Measurements from ENCODE around the gene PRR7. TPM values are rescaled to one million over a fixed set of nuclear protein-coding genes. Genes with fewer than 3 reads are reported as not detected.
A peak's percentile ranks its signal among the peaks of the same experiment; 100 is the strongest.

PRR7 gene
- total RNA-seq, 1 experiment from 2014 or later, result 4.7 TPM

- Mint-ChIP-seq H3K27ac (ENCODE audit: unreplicated experiment) (peak overlapping the region; percentile 95), H3K9me3 (ENCODE audit: unreplicated experiment) (no peaks in the 10 kb centered on the region), H3K4me1 (ENCODE audit: low read depth, unreplicated experiment) (peaks cover 24% of the 10 kb centered on the region), H3K27me3 (ENCODE audit: insufficient read depth, unreplicated experiment) (no peaks in the 10 kb centered on the region), H3K4me3 (ENCODE audit: unreplicated experiment) (no peak overlapping the region), H3K36me3 (ENCODE audit: insufficient read depth, unreplicated experiment) (peaks cover 24% of the 10 kb centered on the region)
- CTCF ChIA-PET, result interaction anchor here (0.9 to 1.0 kb wide), 2 partner anchors 19 to 22 kb away, joined by 3 read pairs; partner anchors contain the start of gene PDLIM7
- H3K36me3 ChIP-seq (ENCODE audit: control insufficient read depth, insufficient read depth, low read length), result no peaks in the 10 kb centered on the region
- H3K4me3 ChIP-seq (ENCODE audit: low read depth, low read length), result no peak overlapping the region
- intact Hi-C loops (cut with micrococcal nuclease; ENCODE audit: unreplicated experiment), result no loop called here
- H3K9me3 ChIP-seq, result no peaks in the 10 kb centered on the region
- no peaks in the 10 kb centered on the region for H3K27me3 ChIP-seq (replicated peaks; ENCODE audit: control insufficient read depth, insufficient read depth, low read length)
- no TSS peak for BruUV-seq (replicated peaks)
- no peak for DNase-seq
- POLR2A ChIA-PET, result interaction anchor here (2.4 kb wide), 1 partner anchor 18 kb away, joined by 8 read pairs; the partner anchor contains the start of gene PDLIM7
- TF ChIP-seq CTCF (IDR thresholded peaks at IDR 0.05; ENCODE audit: insufficient read depth in 1 of 2, low read depth in 1 of 2, low read length in 1 of 2, severe bottlenecking in 1 of 2, unreplicated experiment in 1 of 2), result no peak
- peaks cover 3% of the 10 kb centered on the region for H3K4me1 ChIP-seq
These were observed 32.4 kb downstream of the PRR7 start for GRCh38 chr5:177478711-177479646.

GRCh38 chr5:177479774-177480173 is 33.2 kb downstream of the PRR7 start:
- no peaks in the 10 kb centered on the region for H3K9me3 Mint-ChIP-seq (ENCODE audit: unreplicated experiment)
- CTCF ChIA-PET, result interaction anchor here (1.0 kb wide), 1 partner anchor 18 kb away, joined by 3 read pairs; the partner anchor contains the start of gene PDLIM7
- Histone ChIP-seq H3K9me3 (no peaks in the 10 kb centered on the region), H3K36me3 (ENCODE audit: control insufficient read depth, insufficient read depth, low read length) (no peaks in the 10 kb centered on the region), H3K4me1 (no peaks in the 10 kb centered on the region), H3K27me3 (replicated peaks; ENCODE audit: control insufficient read depth, insufficient read depth, low read length) (no peaks in the 10 kb centered on the region), H3K4me3 (ENCODE audit: low read depth, low read length) (no peak overlapping the region)
- H3K4me3 Mint-ChIP-seq (ENCODE audit: unreplicated experiment), result no peak overlapping the region
- H3K36me3 Mint-ChIP-seq (ENCODE audit: insufficient read depth, unreplicated experiment), result peaks cover 32% of the 10 kb centered on the region
- POLR2A ChIA-PET, result no interaction called here
- no peak for TF ChIP-seq CTCF (IDR thresholded peaks at IDR 0.05; ENCODE audit: insufficient read depth in 1 of 2, low read depth in 1 of 2, low read length in 1 of 2, severe bottlenecking in 1 of 2, unreplicated experiment in 1 of 2)
- H3K27me3 Mint-ChIP-seq (ENCODE audit: insufficient read depth, unreplicated experiment), result no peaks in the 10 kb centered on the region
- H3K4me1 Mint-ChIP-seq (ENCODE audit: low read depth, unreplicated experiment), result peaks cover 23% of the 10 kb centered on the region
- intact Hi-C loops (cut with micrococcal nuclease; ENCODE audit: unreplicated experiment), result no loop called here
- no peak for DNase-seq
- no TSS peak for BruUV-seq (replicated peaks)
- peak overlapping the region; percentile 95 for H3K27ac Mint-ChIP-seq (ENCODE audit: unreplicated experiment)

GRCh38 chr5:177482359-177482795 is 35.8 kb downstream of the PRR7 start:
- Mint-ChIP-seq H3K9me3 (ENCODE audit: unreplicated experiment) (no peaks in the 10 kb centered on the region), H3K4me3 (ENCODE audit: unreplicated experiment) (no peak overlapping the region), H3K27ac (ENCODE audit: unreplicated experiment) (no peak overlapping the region), H3K27me3 (ENCODE audit: insufficient read depth, unreplicated experiment) (no peaks in the 10 kb centered on the region), H3K4me1 (ENCODE audit: low read depth, unreplicated experiment) (peaks cover 16% of the 10 kb centered on the region), H3K36me3 (ENCODE audit: insufficient read depth, unreplicated experiment) (peaks cover 38% of the 10 kb centered on the region)
- ChIA-PET CTCF (no interaction called here), POLR2A (no interaction called here)
- BruUV-seq (replicated peaks), result no TSS peak
- DNase-seq, result no peak
- no peaks in the 10 kb centered on the region for H3K9me3 ChIP-seq
- intact Hi-C loops (cut with micrococcal nuclease; ENCODE audit: unreplicated experiment), result no loop called here
- H3K4me3 ChIP-seq (ENCODE audit: low read depth, low read length), result no peak overlapping the region
- no peaks in the 10 kb centered on the region for H3K4me1 ChIP-seq
- TF ChIP-seq CTCF (IDR thresholded peaks at IDR 0.05; ENCODE audit: insufficient read depth in 1 of 2, low read depth in 1 of 2, low read length in 1 of 2, severe bottlenecking in 1 of 2, unreplicated experiment in 1 of 2), result no peak
- H3K27me3 ChIP-seq (replicated peaks; ENCODE audit: control insufficient read depth, insufficient read depth, low read length), result no peaks in the 10 kb centered on the region
- H3K36me3 ChIP-seq (ENCODE audit: control insufficient read depth, insufficient read depth, low read length), result no peaks in the 10 kb centered on the region
